ENCODE data around the gene SPEF1.
"Not testable (repeated sequence)": the region's sequence is repeated elsewhere in the genome, so short reads cannot be mapped to it uniquely, and the experiment has no call there.

The SPEF1 gene, protein sequence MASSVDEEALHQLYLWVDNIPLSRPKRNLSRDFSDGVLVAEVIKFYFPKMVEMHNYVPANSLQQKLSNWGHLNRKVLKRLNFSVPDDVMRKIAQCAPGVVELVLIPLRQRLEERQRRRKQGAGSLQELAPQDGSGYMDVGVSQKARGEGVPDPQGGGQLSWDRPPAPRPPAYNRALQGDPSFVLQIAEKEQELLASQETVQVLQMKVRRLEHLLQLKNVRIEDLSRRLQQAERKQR

DNA sequence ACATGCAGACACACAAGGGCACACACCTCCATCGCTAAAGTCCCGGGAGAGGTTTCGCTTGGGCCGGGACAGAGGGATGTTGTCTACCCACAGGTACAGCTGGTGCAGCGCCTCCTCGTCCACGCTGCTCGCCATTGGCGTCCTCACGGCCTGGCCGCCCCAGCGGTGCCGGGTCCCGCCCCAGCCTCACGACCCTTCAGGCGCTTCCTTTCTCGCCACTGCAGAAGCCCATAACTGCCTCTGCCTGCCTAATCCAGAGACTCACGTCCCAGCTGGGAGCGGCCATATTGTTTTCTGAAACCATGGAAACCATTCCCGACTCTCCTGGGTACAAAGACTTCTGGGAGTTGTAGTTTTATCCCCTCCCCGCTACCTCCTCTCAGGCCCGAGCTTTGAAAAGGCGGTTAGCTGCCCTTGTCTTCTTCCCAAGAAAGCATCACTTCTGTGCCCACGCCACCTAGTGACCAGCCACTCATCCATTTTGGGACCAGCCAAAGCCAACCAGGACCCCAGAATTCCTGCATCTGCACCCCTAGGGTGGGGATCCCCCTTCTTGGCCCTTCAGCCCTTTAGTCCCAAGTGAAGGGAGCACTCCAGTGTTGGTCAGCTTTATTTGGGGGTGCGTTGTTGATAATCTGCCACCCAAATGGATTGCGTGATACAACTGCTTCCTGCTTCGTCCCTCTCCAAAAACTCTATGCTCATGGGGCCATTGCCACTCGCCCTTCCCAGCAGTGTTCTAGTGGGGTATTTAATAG is at the start of gene SPEF1:
Gene SPEF1, minus strand, starts transcription at position 296 of the 758 bp plus-strand sequence. Its CDS starts 161 bp downstream, at position 135.
- DNase-seq (ENCODE audit: low read depth in 2 of 3, low spot score in 1 of 3), result peak in 2 of 3 donors; percentile 43 to 52

DNA sequence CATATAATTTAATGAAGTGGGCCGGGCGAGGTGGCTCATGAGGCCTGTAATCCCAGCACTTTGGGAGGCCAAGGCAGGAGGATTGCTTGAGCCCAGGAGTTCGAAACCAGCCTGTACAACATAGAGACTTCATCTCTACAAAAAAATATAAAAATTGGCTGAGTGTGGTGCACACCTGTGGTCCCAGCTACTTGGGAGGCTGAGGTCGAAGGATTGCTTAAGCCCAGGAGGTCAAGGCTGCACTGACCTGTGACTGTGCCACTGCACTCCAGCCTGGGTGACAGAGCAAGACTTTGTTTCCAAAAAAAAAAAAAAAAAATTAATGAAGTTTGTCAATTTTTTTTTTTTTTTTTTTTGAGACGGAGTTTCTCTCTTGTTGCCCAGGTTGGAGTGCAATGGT is 48.6 kb upstream of the SPEF1 start:
- DNase-seq (ENCODE audit: low read depth in 2 of 3, low spot score in 1 of 3), result not testable (repeated sequence)

DNA sequence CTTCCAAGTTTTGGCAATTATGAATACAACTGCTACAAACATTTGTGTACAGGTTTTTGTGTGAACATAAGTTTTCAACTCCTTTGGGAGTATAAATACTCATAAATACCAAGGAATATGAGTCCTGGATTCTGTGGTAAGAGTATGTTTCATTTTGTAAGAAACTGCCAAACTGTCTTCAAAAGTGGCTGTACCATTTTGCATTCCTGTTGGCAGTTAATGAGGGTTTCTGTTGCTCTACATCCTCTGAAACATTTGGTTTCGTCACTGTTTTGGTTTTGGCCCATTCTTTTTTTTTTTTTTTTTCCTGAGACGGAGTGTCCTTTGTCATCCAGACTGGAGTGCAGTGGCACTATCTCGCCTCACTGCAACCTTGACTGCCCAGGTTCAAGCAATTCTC is 47.5 kb upstream of the SPEF1 start:
- DNase-seq (ENCODE audit: low read depth in 2 of 3, low spot score in 1 of 3), result no peak

DNA sequence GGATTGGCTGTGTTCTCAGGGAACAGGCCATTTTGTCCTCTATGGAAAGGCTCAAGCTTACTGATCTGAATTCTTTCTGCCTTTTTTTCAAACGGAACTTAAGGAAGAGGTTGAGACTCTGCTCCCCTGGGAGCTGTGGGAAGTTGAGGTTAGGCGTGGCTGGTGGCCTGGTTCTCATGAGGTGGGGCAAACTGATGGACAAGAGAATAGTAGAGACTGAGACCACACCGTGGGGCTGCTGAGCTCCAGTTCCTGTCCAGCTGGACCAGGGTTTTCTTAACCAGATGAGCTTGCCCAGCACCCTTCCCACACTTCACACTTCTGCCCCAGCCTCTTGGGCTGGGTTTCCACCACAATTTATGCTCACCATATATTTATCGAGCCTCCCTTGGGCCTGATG is 45.2 kb upstream of the SPEF1 start:
- no peak for DNase-seq (ENCODE audit: low read depth in 2 of 3, low spot score in 1 of 3)

- no peak for DNase-seq (ENCODE audit: low read depth in 2 of 3, low spot score in 1 of 3)
Measured at GRCh38 chr20:3825526-3825925, 44.3 kb upstream of the SPEF1 start.

- no peak for DNase-seq (ENCODE audit: low read depth in 2 of 3, low spot score in 1 of 3)
Measured at GRCh38 chr20:3823881-3824280, 42.6 kb upstream of the SPEF1 start.

- no peak for DNase-seq (ENCODE audit: low read depth in 2 of 3, low spot score in 1 of 3)
Measured at GRCh38 chr20:3821996-3822395, 40.7 kb upstream of the SPEF1 start.

DNA sequence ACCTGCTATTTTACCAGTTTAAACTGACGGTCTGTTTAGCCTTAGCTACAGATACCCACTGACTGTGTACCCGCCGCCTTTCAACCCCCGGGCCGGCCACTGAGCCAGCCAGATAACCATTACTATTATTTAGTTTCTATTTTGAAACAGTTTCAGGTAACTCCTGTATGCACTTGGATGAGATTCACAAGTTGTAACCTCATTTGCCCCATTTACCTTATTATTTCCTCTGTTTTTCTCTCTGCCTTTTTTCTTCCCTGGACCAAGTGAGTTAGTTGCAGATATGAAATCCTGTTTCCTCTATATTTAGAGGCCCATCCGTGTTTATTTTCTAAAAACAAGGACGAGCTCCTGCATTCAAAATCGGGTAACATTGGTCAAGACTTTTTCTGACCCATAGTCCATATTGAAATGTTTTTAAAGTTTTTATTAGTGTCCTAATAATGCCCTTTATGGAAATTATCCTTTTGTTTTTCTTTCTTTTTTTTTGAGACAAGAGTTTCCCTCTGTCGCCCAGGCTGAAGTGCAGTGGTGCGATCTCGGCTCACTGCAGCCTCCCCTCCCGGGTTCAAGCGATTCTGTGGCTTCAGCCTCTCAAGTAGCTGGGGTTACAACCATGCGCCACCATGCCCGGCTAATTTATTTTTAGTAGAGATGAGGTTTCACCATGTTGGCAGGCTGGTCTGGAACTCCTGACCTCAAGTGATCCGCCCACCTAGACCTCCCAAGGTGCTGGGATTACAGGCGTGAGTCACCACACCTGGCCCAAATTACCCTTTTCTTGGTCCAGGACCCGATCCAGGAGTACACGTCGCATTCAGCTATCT is 39.9 kb upstream of the SPEF1 start:
- no peak for DNase-seq (ENCODE audit: low read depth in 2 of 3, low spot score in 1 of 3)

DNA sequence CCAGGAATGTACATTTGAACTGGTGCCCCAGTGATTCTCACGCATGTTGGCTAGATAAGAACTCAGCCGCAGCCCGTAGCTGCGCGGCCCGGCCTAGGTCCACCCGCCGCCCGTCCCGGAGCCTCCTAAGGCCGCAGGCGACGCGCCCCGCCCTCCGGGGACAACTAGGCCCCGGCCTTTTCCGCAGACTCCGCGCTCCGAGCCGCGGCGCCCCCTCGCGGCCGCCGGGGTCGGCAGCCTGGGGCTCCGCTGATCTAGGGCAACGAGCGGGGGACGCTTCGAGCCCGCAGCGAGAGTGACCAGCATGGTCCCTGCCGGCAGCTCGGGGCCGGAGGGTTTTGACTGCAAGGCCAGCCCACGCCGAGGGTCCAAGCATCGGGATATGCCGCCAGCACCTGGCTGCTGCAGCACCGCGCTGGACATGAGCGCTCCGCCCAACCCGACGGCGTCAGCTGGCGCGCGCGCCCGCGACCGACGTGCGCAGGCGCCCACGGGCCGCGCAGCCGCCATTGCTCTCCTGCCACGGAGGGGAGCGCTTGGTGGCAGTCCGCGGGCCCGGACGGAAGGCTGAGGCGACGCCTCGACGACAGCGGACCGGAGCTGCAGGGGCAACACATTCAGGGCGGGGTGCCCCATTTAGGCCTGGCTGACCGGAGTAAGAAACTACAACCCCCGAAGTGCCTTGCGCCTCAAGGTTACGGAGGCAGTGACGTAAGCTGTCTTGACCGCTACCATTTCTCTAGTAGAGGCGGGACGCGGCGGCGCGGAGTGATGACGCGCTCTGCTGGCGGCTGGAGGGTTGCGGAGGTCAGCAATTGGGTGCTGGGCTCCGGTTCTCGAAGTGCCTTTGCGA is 39.0 kb upstream of the SPEF1 start, which contains the start of gene AP5S1:
Gene AP5S1, plus strand, starts transcription at position 500 of the 853 bp plus-strand sequence. CDS start 1,571 bp downstream, outside the sequence.
- DNase-seq (ENCODE audit: low read depth in 2 of 3, low spot score in 1 of 3), result peak; percentile 83 to 91 (median 89)

DNA sequence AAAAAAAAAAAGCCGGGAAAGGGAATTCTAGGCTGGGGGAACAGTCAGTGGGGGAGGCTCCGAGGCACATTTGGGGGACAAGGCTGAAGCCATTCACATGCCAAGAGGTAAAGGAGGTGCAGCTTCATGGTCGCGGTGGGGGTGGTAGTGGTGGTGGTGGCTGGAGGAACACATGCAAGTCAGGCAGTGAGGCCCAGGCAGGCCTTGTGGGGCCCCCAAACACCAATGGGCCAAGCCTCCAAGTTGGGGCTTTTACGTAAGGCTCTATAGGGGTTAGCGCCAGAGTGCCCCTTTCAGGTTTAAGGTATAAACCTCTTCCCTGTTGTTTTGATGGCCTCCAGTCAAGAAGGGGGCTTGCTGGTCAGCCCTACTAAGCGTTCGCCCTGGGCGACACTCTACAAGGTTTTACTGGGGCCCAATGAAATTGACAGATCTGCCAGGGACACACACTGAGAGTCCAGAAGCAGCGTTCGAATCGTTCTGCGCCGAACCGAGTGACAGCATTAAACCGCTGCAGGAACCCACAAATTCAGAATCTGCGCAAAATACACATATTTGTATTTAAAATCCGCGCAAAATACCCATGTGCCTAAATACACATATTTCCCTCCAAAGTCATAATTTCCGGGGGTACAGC is 38.3 kb upstream of the SPEF1 start:
- no peak for DNase-seq (ENCODE audit: low read depth in 2 of 3, low spot score in 1 of 3)

DNA sequence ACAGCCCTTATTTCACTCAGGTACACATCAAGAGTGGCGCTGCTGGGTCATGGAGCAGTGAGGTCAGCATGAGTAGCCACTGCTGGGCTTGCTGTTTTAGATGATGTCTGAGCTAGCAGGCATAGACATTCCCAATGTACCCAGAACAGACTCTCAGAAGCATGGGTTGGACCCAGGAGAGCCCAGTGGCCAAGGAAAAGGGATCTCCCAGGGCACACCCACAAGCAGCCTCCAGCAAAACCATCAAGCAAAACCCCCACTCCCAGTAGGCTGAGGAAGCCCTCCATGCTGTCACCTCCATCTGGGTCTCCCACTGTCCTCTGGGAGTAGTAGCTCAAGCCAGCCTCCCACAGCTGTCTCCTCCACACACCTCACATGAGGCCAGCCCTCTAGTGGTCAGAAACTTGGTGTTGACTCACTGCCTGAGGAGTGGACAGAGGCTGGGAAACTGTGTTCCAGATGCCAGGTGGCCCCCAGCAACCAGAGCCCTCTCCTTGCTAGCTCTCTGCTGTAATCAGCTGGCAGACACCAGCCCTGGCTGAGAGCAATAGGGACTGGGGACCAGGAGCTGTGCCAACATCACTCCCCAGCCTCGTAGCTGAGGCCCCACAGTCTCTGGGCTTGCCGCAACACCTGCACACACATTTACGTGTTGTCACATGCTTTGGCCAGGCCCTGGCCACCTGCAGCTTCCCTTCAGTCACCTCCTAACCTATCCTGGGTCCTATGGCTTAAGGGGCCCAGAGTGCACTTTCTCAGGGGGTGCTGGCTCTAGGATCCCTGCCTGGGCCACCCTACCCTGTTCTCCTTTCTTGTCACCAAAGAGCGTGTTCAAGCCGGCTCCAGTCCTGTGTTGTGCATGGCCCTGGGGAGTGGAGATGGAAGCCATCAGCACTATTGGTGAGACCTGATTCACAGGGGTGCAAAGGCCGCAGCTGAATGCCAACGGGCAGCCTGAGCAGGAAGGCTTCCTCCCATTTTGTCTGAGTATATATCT is 37.2 kb upstream of the SPEF1 start:
- no peak for DNase-seq (ENCODE audit: low read depth in 2 of 3, low spot score in 1 of 3)

- DNase-seq (ENCODE audit: low read depth in 2 of 3, low spot score in 1 of 3), result no peak
Measured at GRCh38 chr20:3815703-3816315, 34.6 kb upstream of the SPEF1 start.

GRCh38 chr20:3814928-3815495 is 33.8 kb upstream of the SPEF1 start:
- no peak for DNase-seq (ENCODE audit: low read depth in 2 of 3, low spot score in 1 of 3)

DNA sequence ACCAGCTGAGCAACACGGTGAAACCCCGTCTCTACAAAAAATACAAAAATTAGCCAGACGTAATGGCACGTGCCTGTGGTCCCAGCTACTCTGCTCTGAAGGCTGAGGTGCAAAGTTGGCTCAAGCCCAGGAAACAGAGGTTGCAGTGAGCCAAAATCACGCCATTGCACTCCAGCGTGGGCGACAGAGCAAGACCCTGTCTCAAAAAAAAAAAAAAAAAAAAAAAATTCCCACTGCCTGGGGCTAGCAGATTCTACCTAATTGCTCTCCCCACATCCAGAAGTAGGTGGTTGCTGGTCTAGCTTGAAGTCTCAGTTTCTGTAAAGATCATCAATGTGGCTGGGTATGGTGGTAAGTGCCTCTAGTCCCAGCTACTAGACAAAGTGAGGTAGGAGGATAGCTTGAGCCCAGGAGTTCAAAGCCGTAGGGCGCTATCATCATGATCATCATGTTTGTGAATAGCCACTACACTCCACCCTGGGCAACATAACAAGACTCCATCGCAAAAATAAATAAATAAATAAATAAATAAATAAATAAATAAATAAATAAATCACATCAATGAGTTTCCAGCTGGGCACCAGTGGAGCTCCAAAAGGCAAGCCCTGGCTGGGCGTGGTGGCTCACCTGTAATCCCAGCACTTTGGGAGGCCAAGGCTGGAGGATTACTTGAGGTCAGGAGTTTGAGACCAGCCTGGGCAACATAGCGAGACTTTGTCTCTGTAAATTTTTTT is 32.8 kb upstream of the SPEF1 start:
- no peak for DNase-seq (ENCODE audit: low read depth in 2 of 3, low spot score in 1 of 3)

GRCh38 chr20:3812975-3813847 is 32.0 kb upstream of the SPEF1 start:
- DNase-seq (ENCODE audit: low read depth in 2 of 3, low spot score in 1 of 3), result no peak

DNA sequence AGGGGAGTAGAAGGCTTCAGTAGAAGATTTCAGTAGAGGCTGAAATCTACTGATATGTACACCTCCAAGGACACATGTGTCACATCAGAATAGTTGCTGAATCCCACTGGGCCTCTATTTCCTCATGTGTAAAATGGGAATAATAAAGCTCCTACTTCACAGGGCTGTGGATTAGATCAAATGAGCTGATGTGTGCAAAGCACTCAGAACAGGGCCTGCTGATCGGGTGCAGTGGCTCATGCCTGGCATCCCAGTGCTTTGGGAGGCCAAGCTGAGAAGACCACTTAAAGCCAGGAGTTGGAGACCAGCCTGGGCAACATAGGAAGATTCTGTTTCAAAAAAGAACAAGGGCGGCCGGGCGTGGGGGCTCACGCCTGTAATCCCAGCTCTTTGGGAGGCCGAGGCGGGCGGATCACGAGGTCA is 31.0 kb upstream of the SPEF1 start:
- DNase-seq (ENCODE audit: low read depth in 2 of 3, low spot score in 1 of 3), result no peak
